ENCODE data around the gene TMEM267.
"Not testable (repeated sequence)": the region's sequence is repeated elsewhere in the genome, so short reads cannot be mapped to it uniquely, and the experiment has no call there.

Gene TMEM267

GRCh38 chr5:43483298-43484105 lies at the start of gene TMEM267:
TSS of gene TMEM267 (minus strand) at chr5:43483865. CDS start at chr5:43453969, 29,896 bp downstream.
- peak; percentile 89 for DNase-seq

DNA sequence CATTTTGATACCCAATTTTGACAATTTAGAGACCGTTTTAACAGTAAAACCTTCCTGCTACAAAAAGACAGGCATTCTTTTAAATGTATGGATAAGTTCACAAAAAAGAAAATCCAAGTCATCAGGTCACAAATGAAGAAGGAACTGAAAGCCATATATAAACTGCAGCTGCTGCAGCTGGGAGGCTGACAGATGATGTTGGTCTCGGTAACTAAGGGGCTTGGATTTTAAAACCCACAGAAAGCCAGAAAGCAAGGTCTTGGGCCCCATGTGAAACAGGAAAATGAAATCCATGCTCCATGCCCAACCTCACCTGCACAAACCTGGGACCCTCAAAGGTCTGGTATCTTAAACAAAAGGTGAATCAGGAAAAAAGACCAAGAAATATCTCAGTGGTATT lies 47.0 kb upstream of the TMEM267 start:
- DNase-seq: no peak

GRCh38 chr5:43523662-43524072 lies 40.0 kb upstream of the TMEM267 start:
- DNase-seq: no peak

DNA sequence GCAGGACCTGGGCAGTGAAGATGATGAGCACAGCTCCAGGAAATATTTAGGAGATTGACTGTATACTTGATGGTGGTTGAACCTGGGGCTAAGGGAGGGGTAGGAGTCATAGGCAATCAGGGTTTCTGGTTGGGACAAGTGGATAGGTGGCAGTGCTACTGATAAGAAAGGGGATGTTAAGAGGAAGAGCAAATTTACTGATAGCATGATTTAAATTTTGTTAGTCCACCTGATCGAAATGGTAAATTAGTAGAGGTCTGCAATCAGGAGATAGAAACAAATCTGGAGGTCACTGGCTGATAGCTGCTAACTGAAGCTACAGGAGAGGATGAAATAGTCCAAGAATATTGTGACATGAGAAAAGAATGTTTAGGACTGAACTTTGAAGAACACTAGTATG lies 37.0 kb upstream of the TMEM267 start:
- no peak for DNase-seq

DNA sequence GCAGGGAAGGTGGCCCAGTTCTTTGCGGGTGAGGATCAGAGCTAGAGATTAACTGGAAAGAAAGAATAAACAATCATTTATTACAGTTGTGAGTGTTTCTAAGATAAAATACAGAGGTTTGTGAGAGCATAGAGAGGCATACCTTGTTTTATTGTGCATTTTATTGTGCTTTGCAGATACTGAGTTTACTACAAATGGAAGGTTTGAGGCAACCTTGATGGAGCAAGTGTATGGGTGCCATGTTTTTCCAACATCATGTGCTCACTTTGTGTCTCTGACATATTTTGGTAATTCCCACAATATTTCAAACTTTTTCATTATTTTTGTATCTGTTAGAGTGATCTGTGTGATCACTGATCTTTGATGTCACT lies 32.0 kb upstream of the TMEM267 start:
- DNase-seq: no peak

DNA sequence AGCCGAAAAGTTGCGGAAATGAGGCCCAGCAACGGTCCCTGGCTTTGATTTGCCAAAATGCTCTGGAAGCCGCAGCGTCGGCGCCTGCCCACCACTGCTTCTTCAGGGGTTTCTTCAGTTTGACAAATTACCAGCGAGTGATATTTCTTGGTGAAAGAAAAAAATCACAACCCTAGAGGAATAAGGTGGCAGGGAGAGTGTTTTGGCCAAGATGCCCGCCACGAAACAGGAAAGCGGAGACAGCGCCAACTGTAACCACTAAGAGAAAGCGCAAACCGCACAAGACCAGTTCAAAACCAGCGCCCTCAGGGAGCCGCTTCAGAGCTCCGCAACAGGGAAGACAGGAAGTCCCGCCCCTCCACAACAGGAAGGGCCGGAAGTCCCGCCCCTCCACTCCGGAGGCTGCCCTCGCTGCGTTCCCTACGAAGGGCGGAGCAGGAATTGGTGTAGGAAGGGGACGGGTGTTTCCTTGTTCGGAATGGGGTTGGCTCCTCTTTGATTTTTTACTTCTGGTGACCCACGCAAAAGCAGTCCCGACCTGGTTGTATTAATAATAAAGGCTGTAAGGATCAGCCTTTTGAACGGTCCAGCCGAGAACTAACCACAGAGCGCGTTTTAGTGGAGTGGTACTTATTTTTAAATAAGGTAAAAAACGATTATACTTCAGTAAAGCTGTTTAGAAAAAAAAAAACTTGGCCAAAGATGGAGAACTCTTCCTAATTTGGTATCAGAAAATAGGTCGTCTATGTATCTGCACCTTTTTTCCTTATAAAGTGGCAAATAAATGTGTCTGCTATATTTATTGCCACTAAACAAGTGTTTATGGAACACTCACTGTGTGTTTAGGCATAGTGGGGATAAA lies 31.4 kb upstream of the TMEM267 start, which contains the start of gene C5orf34:
TSS of gene C5orf34 (minus strand) at position 333 of the 862 bp plus-strand sequence. CDS start 5,809 bp downstream, outside the sequence.
- DNase-seq: peak; percentile 98

DNA sequence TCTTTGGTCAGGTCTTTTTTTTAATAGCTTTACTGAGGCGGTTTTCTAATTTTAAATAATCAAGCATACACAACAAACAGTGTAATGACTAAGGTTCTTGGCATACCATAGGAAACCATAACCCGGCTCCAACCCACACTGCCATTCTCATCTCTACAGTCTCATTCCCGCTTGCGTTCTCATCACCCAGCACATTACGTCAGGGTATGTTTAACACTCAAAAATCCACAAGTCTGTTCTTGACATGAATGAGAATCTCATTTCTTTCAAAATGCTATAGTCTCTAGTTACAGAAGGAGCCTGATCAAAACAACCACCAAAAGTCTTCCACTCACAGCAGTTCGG lies 30.8 kb upstream of the TMEM267 start:
- no peak for DNase-seq

GRCh38 chr5:43514025-43514424 lies 30.4 kb upstream of the TMEM267 start:
- DNase-seq: no peak

- DNase-seq: not testable (repeated sequence)
These were observed 27.4 kb upstream of the TMEM267 start for GRCh38 chr5:43511062-43511461.

DNA sequence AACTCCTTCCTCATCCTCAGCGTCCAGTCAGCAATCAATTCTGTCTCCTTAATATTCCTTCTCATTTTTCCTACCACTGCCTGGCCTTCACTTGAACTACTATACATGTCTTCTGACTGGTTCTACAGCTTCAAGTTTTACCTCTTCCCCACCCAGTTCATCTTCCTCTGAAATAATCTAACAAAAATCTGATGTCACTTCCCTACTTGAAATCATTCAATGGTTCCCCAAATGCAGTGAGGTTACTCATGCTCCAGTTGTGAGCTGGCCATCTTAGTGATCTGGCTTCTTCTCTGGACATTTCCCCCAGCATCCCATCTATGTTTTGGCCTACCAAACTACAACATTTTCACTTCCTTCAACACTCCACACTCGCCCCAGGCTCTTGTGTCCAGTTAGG lies 14.9 kb upstream of the TMEM267 start:
- no peak for DNase-seq

DNA sequence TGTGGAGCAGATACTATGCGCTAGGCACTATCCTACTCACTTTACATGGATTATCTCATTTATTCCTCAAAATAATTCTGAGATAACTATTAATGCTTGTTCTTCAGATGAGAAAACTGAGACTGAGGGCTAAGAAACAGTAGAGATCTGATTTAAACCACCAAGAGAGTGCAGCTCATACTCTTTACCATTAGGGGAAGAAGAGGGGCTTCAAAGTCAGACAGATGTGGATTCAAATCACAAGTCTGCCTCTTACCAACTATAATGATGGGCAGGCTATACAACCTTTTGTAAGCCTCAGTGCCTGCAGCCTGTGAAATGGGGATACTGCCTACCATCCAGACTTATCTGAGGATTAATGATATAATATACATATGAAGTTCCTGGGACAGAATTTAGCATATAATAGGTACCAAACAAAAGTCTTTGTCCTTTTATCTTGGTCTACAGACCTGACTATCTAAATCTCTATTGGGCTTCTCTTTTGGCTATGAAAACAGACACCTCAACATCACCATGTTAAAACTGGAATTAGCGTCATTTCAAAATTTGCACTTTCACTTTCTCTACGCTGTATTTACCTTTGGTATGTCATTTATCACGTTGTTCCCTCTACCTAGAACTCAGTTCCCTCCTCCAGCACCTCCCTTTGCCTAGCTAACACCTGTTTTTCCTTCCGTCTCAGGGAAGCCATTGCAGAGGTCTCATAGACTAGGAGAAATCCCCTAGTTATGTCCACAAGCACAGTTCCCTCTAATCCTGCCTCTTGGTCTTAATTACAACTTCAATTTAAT lies 13.8 kb upstream of the TMEM267 start:
- DNase-seq: peak; percentile 53

DNA sequence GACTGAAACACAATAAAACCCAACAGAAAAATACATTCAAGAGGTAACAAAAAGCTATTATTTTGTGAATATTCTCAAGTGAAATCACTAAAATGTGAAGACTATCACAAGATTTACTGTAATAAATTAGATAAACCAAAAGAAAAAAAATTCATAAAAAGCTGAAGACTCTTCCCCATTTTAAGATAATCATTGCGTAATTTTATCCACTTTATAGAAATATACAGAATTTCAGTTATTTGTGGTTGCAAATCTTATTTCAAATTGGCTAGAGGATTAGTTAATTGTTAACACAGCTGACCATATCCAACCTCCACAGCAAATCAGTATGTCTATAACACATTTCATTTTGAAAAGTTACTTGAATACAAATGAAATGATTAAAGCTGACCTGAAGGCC lies 7.7 kb upstream of the TMEM267 start:
- DNase-seq: no peak

DNA sequence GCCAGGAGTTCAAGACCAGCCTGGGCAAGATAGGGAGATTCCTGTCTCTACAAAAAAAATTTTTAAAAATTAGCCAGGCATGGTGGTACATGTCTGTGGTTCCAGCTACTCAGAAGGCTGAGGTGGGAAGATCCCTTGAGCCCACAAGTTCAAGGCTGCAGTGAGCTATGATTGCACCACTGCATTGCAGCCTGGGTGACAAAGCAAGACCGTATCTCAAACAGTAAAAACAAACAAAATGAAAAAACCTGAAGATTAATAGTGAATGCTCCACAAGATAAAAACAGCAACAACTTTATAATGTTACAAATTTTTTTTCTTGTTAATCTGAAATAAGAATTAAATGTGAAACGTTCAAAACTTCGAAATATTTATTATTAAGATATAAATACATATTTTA lies 2.7 kb upstream of the TMEM267 start:
- no peak for DNase-seq

DNA sequence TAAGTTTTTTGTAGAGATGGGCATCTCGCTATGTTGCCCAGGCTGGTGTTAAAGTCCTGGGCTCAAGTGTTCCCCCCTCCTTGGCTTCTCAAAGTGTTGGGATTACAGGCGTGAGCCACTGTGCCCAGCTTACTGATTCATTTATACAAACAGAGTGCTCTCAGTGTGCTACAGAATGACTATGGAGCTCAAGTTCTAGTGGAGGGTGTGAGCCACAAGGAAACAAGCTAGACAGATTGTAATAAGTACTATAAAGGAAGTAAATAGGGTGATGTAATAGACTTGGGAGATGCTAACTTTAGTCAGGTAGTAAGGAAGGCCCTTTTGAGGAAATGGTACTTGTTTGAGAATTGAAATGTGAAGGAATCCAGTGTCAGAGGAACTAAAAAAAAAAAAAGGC lies 1.7 kb upstream of the TMEM267 start:
- no peak for DNase-seq

- peak; percentile 74 for DNase-seq
These were observed 613 bp upstream of the TMEM267 start for GRCh38 chr5:43484106-43484849.

DNA sequence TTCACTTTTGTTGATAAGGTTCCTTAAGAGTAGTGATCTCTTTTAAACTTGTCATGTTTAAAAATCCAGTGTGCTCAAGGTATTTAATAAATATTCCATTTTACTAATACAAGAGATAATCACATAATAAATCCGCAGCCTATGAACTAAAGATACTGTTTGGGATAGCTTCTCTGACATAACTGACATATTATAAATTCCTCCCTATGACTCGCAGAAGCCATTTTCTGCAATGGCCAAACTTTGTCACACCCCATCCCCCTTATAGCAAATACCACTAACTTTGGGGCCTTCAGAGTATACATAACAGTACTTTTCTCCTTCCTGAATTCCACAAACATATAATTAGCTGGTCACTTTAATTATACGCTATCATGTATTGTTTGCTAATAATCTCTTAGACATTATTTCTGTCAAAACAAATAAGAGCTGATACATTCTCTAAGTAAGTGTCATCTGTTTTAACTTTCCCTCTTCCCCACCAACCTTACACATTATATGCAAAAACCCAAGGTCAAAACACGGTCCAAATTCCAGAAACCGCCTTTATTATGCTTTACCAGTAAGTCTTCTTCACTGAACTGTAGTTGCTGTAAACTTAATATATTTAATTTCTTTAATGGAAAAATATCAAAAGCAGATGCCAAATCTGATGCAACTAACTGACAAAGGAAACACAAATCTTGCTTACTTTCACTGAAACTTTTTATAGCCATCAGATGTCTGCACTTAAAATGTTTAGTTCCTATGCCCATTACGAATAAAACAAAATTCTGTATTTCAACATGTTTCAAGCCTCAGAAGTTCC lies 971 bp downstream of the TMEM267 start:
- DNase-seq: no peak

DNA sequence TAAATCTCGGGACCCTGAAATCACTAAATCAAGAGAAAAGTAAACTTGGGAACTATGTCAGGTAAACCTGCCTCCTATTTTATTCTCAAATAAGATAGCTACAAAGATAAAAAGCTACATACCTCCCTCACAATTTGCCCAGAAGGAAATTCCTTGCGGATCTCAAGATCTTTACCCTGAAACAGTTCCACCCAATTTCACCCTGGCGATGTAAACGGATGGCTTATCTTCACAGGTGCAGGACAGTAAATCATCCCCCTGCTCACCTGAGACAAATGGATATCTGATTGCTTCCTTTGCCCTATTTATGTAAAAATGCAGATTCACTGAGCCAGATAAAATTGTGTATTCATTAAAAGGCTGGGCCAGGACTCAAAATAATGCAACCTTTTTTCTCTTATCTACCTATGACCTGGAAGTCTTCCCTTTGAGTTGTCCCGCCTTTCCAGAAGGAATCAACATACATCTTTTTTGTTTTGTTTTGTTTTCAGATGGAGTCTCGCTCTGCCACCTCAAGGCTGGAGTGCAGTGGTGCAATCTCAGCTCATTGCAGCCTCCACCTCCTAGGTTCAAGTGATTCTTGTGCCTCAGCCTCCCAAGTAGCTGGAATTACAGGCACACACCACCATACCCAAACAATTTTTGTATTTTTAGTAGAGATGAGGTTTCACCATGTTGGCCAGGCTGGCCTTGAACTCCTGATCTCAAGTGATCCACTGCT lies 13.8 kb downstream of the TMEM267 start:
- no peak for DNase-seq

DNA sequence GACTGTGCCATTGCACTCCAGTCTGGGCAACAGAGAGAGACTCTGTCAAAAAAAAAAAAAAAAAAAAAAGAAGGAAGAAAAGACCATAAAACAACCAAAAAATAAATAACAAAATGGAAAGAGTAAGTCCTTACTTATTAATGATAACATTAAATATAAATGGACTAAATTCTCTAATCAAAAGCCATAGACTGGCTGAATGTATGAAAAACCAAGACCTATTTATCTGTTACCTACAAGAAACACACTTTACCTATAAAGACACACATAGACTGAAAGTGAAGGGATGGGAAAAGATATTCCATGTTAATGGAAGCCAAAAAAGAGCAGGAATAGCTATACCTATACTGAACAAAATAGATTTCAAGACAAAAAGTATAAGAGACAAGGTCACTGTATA lies 16.6 kb downstream of the TMEM267 start:
- DNase-seq: no peak

DNA sequence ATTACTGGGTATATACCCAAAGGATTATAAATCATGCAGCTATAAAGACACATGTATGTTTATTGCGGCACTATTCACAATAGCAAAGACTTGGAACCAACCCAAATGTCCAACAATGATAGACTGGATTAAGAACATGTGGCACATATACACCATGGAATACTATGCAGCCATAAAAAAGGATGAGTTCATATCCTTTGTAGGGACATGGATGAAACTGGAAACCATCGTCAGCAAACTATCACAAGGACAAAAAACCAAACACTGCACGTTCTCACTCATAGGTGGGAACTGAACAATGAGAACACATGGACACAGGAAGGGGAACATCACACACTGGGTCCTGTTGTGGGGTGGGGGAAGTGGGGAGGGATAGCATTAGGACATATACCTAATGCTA lies 18.2 kb downstream of the TMEM267 start:
- DNase-seq: not testable (repeated sequence)

DNA sequence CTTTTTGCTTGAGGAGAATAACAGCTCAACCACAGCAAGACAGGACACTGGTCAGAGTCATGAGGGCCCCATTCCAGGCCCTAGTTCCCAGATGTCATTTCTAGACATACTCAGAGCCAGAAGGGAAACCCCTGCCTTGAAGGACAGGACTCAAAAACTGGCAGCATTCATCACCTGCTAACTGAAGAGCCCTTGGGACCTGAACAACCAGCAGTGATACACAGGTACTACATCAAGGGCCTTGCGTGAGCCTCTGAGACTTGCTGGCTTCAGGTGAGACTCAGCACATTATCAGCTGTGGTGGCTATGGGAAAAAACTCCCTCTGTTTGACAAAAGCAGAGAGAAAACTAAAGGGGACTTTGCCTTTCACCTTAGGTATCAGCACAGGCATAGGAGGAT lies 22.6 kb downstream of the TMEM267 start:
- no peak for DNase-seq

DNA sequence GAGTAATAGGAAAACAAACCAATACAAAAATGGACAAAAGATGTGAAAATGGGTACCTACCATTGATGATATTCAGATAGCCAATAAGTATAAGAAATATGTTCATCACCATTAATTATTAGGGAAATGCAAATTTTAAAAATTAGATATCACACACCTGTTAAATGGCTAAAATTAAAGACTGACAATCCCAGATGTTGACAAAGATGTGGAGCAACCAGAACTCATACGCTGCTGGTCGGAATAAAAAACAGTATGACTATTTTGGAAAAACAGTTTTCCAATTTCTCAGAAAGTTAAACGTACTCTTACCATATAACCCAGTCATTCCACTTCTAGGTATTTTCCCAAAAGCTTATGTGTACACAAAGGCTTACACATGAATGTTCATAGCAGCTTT lies 27.1 kb downstream of the TMEM267 start:
- DNase-seq: no peak

Measured in NCI-H2029 (cell line).